Measurements from ENCODE around the gene PCCA. TPM values are rescaled to one million over a fixed set of nuclear protein-coding genes. Genes with fewer than 3 reads are reported as not detected.

Gene PCCA
- total RNA-seq, 5 donors from 2014 or later (not counting 1 experiment from before 2014, with no cell fraction given) = 7.6 to 16.8 (median 10.2) TPM

- Mint-ChIP-seq H3K27ac (no peak overlapping the region), H3K9me3 (no peaks in the 10 kb centered on the region), H3K4me1 (peaks cover 4 to 7% (median 6%) of the 10 kb centered on the region in 3 donors), H3K36me3 (no peaks in the 10 kb centered on the region), H3K4me3 (no peak overlapping the region), H3K27me3 (no peaks in the 10 kb centered on the region)
- Histone ChIP-seq H3K9me3 (no peaks in the 10 kb centered on the region), H3K27me3 (replicated peaks in 1 of 2; ENCODE audit: control insufficient read depth in 2 of 2, extremely low read depth in 1 of 2, insufficient read depth in 2 of 2, low read length in 1 of 2) (no peaks in the 10 kb centered on the region), H3K27ac (ENCODE audit: low read length) (no peak overlapping the region), H3K4me1 (ENCODE audit: control insufficient read depth in 1 of 2, extremely low read depth in 1 of 2, insufficient read depth in 2 of 2, low read length in 2 of 2) (peaks cover 3% of the 10 kb centered on the region in 2 experiments), H3K36me3 (ENCODE audit: control insufficient read depth in 2 of 2, extremely low read depth in 1 of 2, insufficient read depth in 1 of 2, low read length in 1 of 2) (no peaks in the 10 kb centered on the region), H3K4me3 (ENCODE audit: control insufficient read depth in 1 of 2, extremely low read depth in 1 of 2, low read length in 1 of 2) (no peak overlapping the region)
- no CpG with 5 or more reads among the region's 3 CpGs for WGBS (ENCODE audit: insufficient coverage)
- CTCF ChIA-PET = interaction anchor here in 1 of 2 donors (0.6 kb wide), 1 partner anchor 226 kb away, joined by 3 read pairs; no protein-coding TSS in a partner anchor
- no peak for ATAC-seq (replicated peaks in 1 of 4)
- POLR2A ChIA-PET = interaction anchor here in 1 of 2 donors (0.6 kb wide), 1 partner anchor 15 kb away, joined by 3 read pairs; no protein-coding TSS in a partner anchor
- peak in 1 of 35 experiments; percentile 4 for DNase-seq
Measured at GRCh38 chr13:100230769-100231149, 141.9 kb downstream of the PCCA start.

- H3K4me3 ChIP-seq (ENCODE audit: control insufficient read depth in 1 of 2, extremely low read depth in 1 of 2, low read length in 1 of 2) = no peak overlapping the region
- ATAC-seq (replicated peaks in 1 of 4) (no peak), DNase-seq (no peak)
- Mint-ChIP-seq H3K27ac (no peak overlapping the region), H3K9me3 (no peaks in the 10 kb centered on the region), H3K36me3 (no peaks in the 10 kb centered on the region), H3K4me3 (no peak overlapping the region), H3K27me3 (no peaks in the 10 kb centered on the region), H3K4me1 (peaks cover 4 to 7% (median 6%) of the 10 kb centered on the region in 3 donors)
- POLR2A ChIA-PET = interaction anchor here in 1 of 2 donors (0.6 kb wide), 1 partner anchor 15 kb away, joined by 3 read pairs; no protein-coding TSS in a partner anchor
- peaks cover 3% of the 10 kb centered on the region in 2 experiments for H3K4me1 ChIP-seq (ENCODE audit: control insufficient read depth in 1 of 2, extremely low read depth in 1 of 2, insufficient read depth in 2 of 2, low read length in 2 of 2)
- 100% methylated on average over 2 of the region's 3 CpGs for WGBS (ENCODE audit: insufficient coverage)
- CTCF ChIA-PET = no interaction called here
- no peak overlapping the region for H3K27ac ChIP-seq (ENCODE audit: low read length)
- H3K36me3 ChIP-seq (ENCODE audit: control insufficient read depth in 2 of 2, extremely low read depth in 1 of 2, insufficient read depth in 1 of 2, low read length in 1 of 2) = no peaks in the 10 kb centered on the region
- H3K27me3 ChIP-seq (replicated peaks in 1 of 2; ENCODE audit: control insufficient read depth in 2 of 2, extremely low read depth in 1 of 2, insufficient read depth in 2 of 2, low read length in 1 of 2) = no peaks in the 10 kb centered on the region
- H3K9me3 ChIP-seq = no peaks in the 10 kb centered on the region
Measured at GRCh38 chr13:100231176-100231575, 142.3 kb downstream of the PCCA start.

GRCh38 chr13:100234006-100234405, 145.1 kb downstream of the PCCA start:
- Mint-ChIP-seq H3K27me3 (no peaks in the 10 kb centered on the region), H3K36me3 (peaks cover 4% of the 10 kb centered on the region), H3K27ac (no peak overlapping the region), H3K4me1 (peaks cover 4 to 7% (median 6%) of the 10 kb centered on the region in 3 donors), H3K9me3 (no peaks in the 10 kb centered on the region), H3K4me3 (no peak overlapping the region)
- no peaks in the 10 kb centered on the region for H3K9me3 ChIP-seq
- WGBS (ENCODE audit: insufficient coverage) = no CpG with 5 or more reads among the region's 4 CpGs
- POLR2A ChIA-PET = no interaction called here
- DNase-seq (no peak), ATAC-seq (replicated peaks in 1 of 4) (no peak)
- H3K27ac ChIP-seq (ENCODE audit: low read length) = no peak overlapping the region
- peaks cover 3% of the 10 kb centered on the region in 2 experiments for H3K4me1 ChIP-seq (ENCODE audit: control insufficient read depth in 1 of 2, extremely low read depth in 1 of 2, insufficient read depth in 2 of 2, low read length in 2 of 2)
- H3K36me3 ChIP-seq (ENCODE audit: control insufficient read depth in 2 of 2, extremely low read depth in 1 of 2, insufficient read depth in 1 of 2, low read length in 1 of 2) = no peaks in the 10 kb centered on the region
- no peak overlapping the region for H3K4me3 ChIP-seq (ENCODE audit: control insufficient read depth in 1 of 2, extremely low read depth in 1 of 2, low read length in 1 of 2)
- CTCF ChIA-PET = interaction anchor here (0.5 to 2.0 kb wide), 5 partner anchors 230 to 1756 kb away, joined by 3 to 15 read pairs (median 3); no protein-coding TSS in a partner anchor
- no peaks in the 10 kb centered on the region for H3K27me3 ChIP-seq (replicated peaks in 1 of 2; ENCODE audit: control insufficient read depth in 2 of 2, extremely low read depth in 1 of 2, insufficient read depth in 2 of 2, low read length in 1 of 2)

GRCh38 chr13:100234524-100235136, 145.7 kb downstream of the PCCA start:
- no peaks in the 10 kb centered on the region for H3K27me3 ChIP-seq (replicated peaks in 1 of 2; ENCODE audit: control insufficient read depth in 2 of 2, extremely low read depth in 1 of 2, insufficient read depth in 2 of 2, low read length in 1 of 2)
- peaks cover 4 to 7% (median 6%) of the 10 kb centered on the region in 3 donors for H3K4me1 Mint-ChIP-seq
- CTCF ChIA-PET = interaction anchor here (0.6 to 2.0 kb wide), 20 partner anchors 11 to 1757 kb away, joined by 3 to 15 read pairs (median 4); partner anchors contain the start of gene CLYBL (in 1 of the 2)
- peaks cover 3% of the 10 kb centered on the region in 2 experiments for H3K4me1 ChIP-seq (ENCODE audit: control insufficient read depth in 1 of 2, extremely low read depth in 1 of 2, insufficient read depth in 2 of 2, low read length in 2 of 2)
- no peak overlapping the region for H3K4me3 ChIP-seq (ENCODE audit: control insufficient read depth in 1 of 2, extremely low read depth in 1 of 2, low read length in 1 of 2)
- no peaks in the 10 kb centered on the region for H3K9me3 Mint-ChIP-seq
- no peak overlapping the region for H3K27ac Mint-ChIP-seq
- H3K36me3 Mint-ChIP-seq = peaks cover 4% of the 10 kb centered on the region
- DNase-seq = no peak
- no peaks in the 10 kb centered on the region for H3K36me3 ChIP-seq (ENCODE audit: control insufficient read depth in 2 of 2, extremely low read depth in 1 of 2, insufficient read depth in 1 of 2, low read length in 1 of 2)
- no CpG with 5 or more reads among the region's 4 CpGs for WGBS (ENCODE audit: insufficient coverage)
- no peaks in the 10 kb centered on the region for H3K27me3 Mint-ChIP-seq
- H3K9me3 ChIP-seq = no peaks in the 10 kb centered on the region
- H3K27ac ChIP-seq (ENCODE audit: low read length) = no peak overlapping the region
- no peak overlapping the region for H3K4me3 Mint-ChIP-seq
- POLR2A ChIA-PET = interaction anchor here in 1 of 2 donors (0.6 kb wide), 2 partner anchors 479 to 575 kb away, joined by 3 to 7 read pairs; no protein-coding TSS in a partner anchor
- no peak for ATAC-seq (replicated peaks in 1 of 4)

GRCh38 chr13:100235311-100235901, 146.5 kb downstream of the PCCA start:
- peaks cover 3% of the 10 kb centered on the region in 2 experiments for H3K4me1 ChIP-seq (ENCODE audit: control insufficient read depth in 1 of 2, extremely low read depth in 1 of 2, insufficient read depth in 2 of 2, low read length in 2 of 2)
- ATAC-seq (replicated peaks in 1 of 4) (no peak), DNase-seq (peak in 4 of 35 experiments; percentile 4 to 67 (median 13))
- Mint-ChIP-seq H3K9me3 (no peaks in the 10 kb centered on the region), H3K27me3 (no peaks in the 10 kb centered on the region), H3K4me3 (peak overlapping the region in 1 of 3 donors; percentile 21), H3K36me3 (peaks cover 4% of the 10 kb centered on the region), H3K27ac (peak overlapping the region in 1 of 2 donors; percentile 44), H3K4me1 (peaks cover 4 to 7% (median 6%) of the 10 kb centered on the region in 3 donors)
- ChIA-PET POLR2A (interaction anchor here in 1 of 2 donors (0.6 to 0.7 kb wide), 2 partner anchors 575 to 1253 kb away, joined by 3 to 6 read pairs; no protein-coding TSS in a partner anchor), CTCF (interaction anchor here (0.6 to 2.0 kb wide), 27 partner anchors 10 to 707 kb away, joined by 3 to 15 read pairs (median 4); partner anchors contain the start of gene CLYBL (in 1 of the 2))
- H3K4me3 ChIP-seq (ENCODE audit: control insufficient read depth in 1 of 2, extremely low read depth in 1 of 2, low read length in 1 of 2) = no peak overlapping the region
- WGBS (ENCODE audit: insufficient coverage) = no CpG with 5 or more reads among the region's 5 CpGs
- no peaks in the 10 kb centered on the region for H3K27me3 ChIP-seq (replicated peaks in 1 of 2; ENCODE audit: control insufficient read depth in 2 of 2, extremely low read depth in 1 of 2, insufficient read depth in 2 of 2, low read length in 1 of 2)
- no peak overlapping the region for H3K27ac ChIP-seq (ENCODE audit: low read length)
- no peaks in the 10 kb centered on the region for H3K36me3 ChIP-seq (ENCODE audit: control insufficient read depth in 2 of 2, extremely low read depth in 1 of 2, insufficient read depth in 1 of 2, low read length in 1 of 2)
- no peaks in the 10 kb centered on the region for H3K9me3 ChIP-seq

GRCh38 chr13:100240109-100240779, 151.4 kb downstream of the PCCA start:
- no CpG with 5 or more reads among the region's 4 CpGs for WGBS (ENCODE audit: insufficient coverage)
- H3K27me3 ChIP-seq (replicated peaks in 1 of 2; ENCODE audit: control insufficient read depth in 2 of 2, extremely low read depth in 1 of 2, insufficient read depth in 2 of 2, low read length in 1 of 2) = no peaks in the 10 kb centered on the region
- no peak for DNase-seq
- H3K36me3 ChIP-seq (ENCODE audit: control insufficient read depth in 2 of 2, extremely low read depth in 1 of 2, insufficient read depth in 1 of 2, low read length in 1 of 2) = no peaks in the 10 kb centered on the region
- ChIA-PET POLR2A (interaction anchor here in 1 of 2 donors (0.5 to 0.7 kb wide), 3 partner anchors 264 to 567 kb away, joined by 3 to 7 read pairs (median 4); no protein-coding TSS in a partner anchor), CTCF (interaction anchor here in 1 of 2 donors (1.1 kb wide), 1 partner anchor 13 kb away, joined by 3 read pairs; no protein-coding TSS in a partner anchor)
- Mint-ChIP-seq H3K9me3 (no peaks in the 10 kb centered on the region), H3K27ac (no peak overlapping the region), H3K4me3 (no peak overlapping the region), H3K36me3 (peaks cover 4% of the 10 kb centered on the region), H3K27me3 (no peaks in the 10 kb centered on the region), H3K4me1 (peaks cover 3 to 4% (median 3%) of the 10 kb centered on the region in 3 donors)
- H3K9me3 ChIP-seq = no peaks in the 10 kb centered on the region
- no peak overlapping the region for H3K4me3 ChIP-seq (ENCODE audit: control insufficient read depth in 1 of 2, extremely low read depth in 1 of 2, low read length in 1 of 2)
- no peak overlapping the region for H3K27ac ChIP-seq (ENCODE audit: low read length)
- peaks cover 0 to 2% of the 10 kb centered on the region in 2 experiments for H3K4me1 ChIP-seq (ENCODE audit: control insufficient read depth in 1 of 2, extremely low read depth in 1 of 2, insufficient read depth in 2 of 2, low read length in 2 of 2)
- no peak for ATAC-seq (replicated peaks in 1 of 4)

Data from T-cell (primary cell).